Kidney (tissue), 22 donors: Measurements from ENCODE around the gene FOXO1. TPM values are rescaled to one million over a fixed set of nuclear protein-coding genes. Genes with fewer than 3 reads are reported as not detected.
"Not testable (repeated sequence)": the region's sequence is repeated elsewhere in the genome, so short reads cannot be mapped to it uniquely, and the experiment has no call there.

Experiments used
- DNase-seq, 5 donors: peaks; one replicate each; pipeline ENCODE4 v3.0.0-alpha.2; 2013 to 2020
- FAIRE-seq: peaks from 2 replicates; lab custom pipeline; 2012; peaks lifted over from hg19 to GRCh38; lab: Jason Lieb, UNC
- H3K27ac ChIP-seq, 2 donors: one replicate each; pipeline ENCODE4 v1.7.0; 2013; ENCODE audit warnings: low read depth in 2 of 2, low read length in 2 of 2, inconsistent platforms in 1 of 2
- H3K27me3 ChIP-seq: one replicate; pipeline ENCODE4 v1.7.1; 2013; ENCODE audit warnings: low read length, inconsistent platforms; ENCODE audit not compliant: control insufficient read depth, insufficient read depth
- H3K36me3 ChIP-seq, 3 donors: one replicate each; pipeline versions ENCODE4 v1.7.0 to v1.7.1; 2013; ENCODE audit warnings: low read length in 3 of 3, control low read depth in 1 of 3, inconsistent platforms in 1 of 3; ENCODE audit not compliant: insufficient read depth in 3 of 3, control insufficient read depth in 2 of 3
- H3K4me1 ChIP-seq, 3 donors: one replicate each; pipeline versions ENCODE4 v1.7.0 to v1.7.1; 2013; ENCODE audit warnings: low read length in 3 of 3, inconsistent platforms in 1 of 3, low read depth in 1 of 3; ENCODE audit not compliant: control insufficient read depth in 2 of 3, insufficient read depth in 2 of 3
- H3K4me3 ChIP-seq, 3 donors: one replicate each; pipeline versions ENCODE4 v1.7.0 to v1.8.1; 2013; ENCODE audit warnings: low read length in 3 of 3, control low read depth in 1 of 3, inconsistent platforms in 1 of 3
- H3K9ac ChIP-seq, 3 donors: one replicate each; pipeline versions ENCODE4 v1.7.0 to v1.7.1; 2013; ENCODE audit warnings: low read length in 3 of 3, control low read depth in 1 of 3, inconsistent platforms in 1 of 3
- H3K9me3 ChIP-seq, 3 donors: one replicate each; pipeline versions ENCODE4 v1.7.0 to v1.7.1; 2013; ENCODE audit warnings: low read length in 3 of 3, control low read depth in 1 of 3, inconsistent platforms in 1 of 3; ENCODE audit not compliant: control insufficient read depth in 2 of 3, insufficient read depth in 1 of 3
- intact Hi-C: fragments of 100-400 bp; cut with DNase I; formaldehyde crosslinking; loops from one replicate; pipeline ENCODE4 v1.11.1; 2022
- long read RNA-seq, 10 donors: library from polyadenylated mRNA in 1 of 10; unstranded in 1 of 10; transcript quantifications; one replicate each; pipeline ENCODE4 v2.0.0 and lab custom pipeline, GENCODE V29; 2021 to 2026
- polyA plus RNA-seq: library from polyadenylated mRNA; stranded (reverse); fragments of 350-450 nt; fragmentation: Illumina TruSeq; extraction: RNeasy Lipid Tissue Mini Kit (QIAGEN cat#74804); gene quantifications from one replicate; pipeline ENCODE4 v1.2.3, GENCODE V29; 2014; ENCODE audit warnings: low read depth, low replicate concordance; ENCODE audit not compliant: insufficient read depth
- total RNA-seq: library from RNA; stranded (reverse); fragmentation: NEBNext Ultra II Directional; extraction: Animal tissue kit (Norgen Biotek cat#: 25700); gene quantifications from one replicate; pipeline ENCODE4 v1.2.1, GENCODE V29; 2021
- TF ChIP-seq, protein P1 (sequence below): IDR thresholded peaks from 3 replicates; pipeline ENCODE4 v1.5.1; 2012; ENCODE audit warnings: mild to moderate bottlenecking, moderate library complexity, borderline replicate concordance; ENCODE audit not compliant: insufficient read depth; ENCODE audit errors: extremely low read depth
- donor health status: control.
- donor health status: control.
- donor health status: control.
- donor health status: control.
- donor health status: control.
- donor health status: DM: yes; HTN: yes; CAD: no.
- donor health status: Normal renal cell carcinoma (clear cell type).

Gene FOXO1
- total RNA-seq: 54.6 TPM
- polyA plus RNA-seq: 8.6 TPM
- long read RNA-seq, donor 1, full-length matches to known transcripts: 1 of 8 reads
- long read RNA-seq, donor 1, partial matches to known transcripts: 7 of 8 reads
- long read RNA-seq, donor 1, other reads (novel, unspliced or antisense): 0 of 8 reads
- long read RNA-seq, donor 2, full-length matches to known transcripts: 1 of 1 reads
- long read RNA-seq, donor 2, partial matches to known transcripts: 0 of 1 reads
- long read RNA-seq, donor 2, other reads (novel, unspliced or antisense): 0 of 1 reads
- long read RNA-seq, donor 3, full-length matches to known transcripts: 2 of 12 reads
- long read RNA-seq, donor 3, partial matches to known transcripts: 10 of 12 reads
- long read RNA-seq, donor 3, other reads (novel, unspliced or antisense): 0 of 12 reads
- long read RNA-seq, donor 4, full-length matches to known transcripts: 2 of 8 reads
- long read RNA-seq, donor 4, partial matches to known transcripts: 6 of 8 reads
- long read RNA-seq, donor 4, other reads (novel, unspliced or antisense): 0 of 8 reads
- long read RNA-seq, donor 5: 0 reads
- long read RNA-seq, donor 6: 0 reads
- long read RNA-seq, donor 7, full-length matches to known transcripts: 49 of 83 reads
- long read RNA-seq, donor 7, partial matches to known transcripts: 15 of 83 reads
- long read RNA-seq, donor 7, other reads (novel, unspliced or antisense): 19 of 83 reads
- long read RNA-seq, donor 8, full-length matches to known transcripts: 1 of 1 reads
- long read RNA-seq, donor 8, partial matches to known transcripts: 0 of 1 reads
- long read RNA-seq, donor 8, other reads (novel, unspliced or antisense): 0 of 1 reads
- long read RNA-seq, donor 9: 0 reads
- long read RNA-seq, donor 10, full-length matches to known transcripts: 3 of 8 reads
- long read RNA-seq, donor 10, partial matches to known transcripts: 5 of 8 reads
- long read RNA-seq, donor 10, other reads (novel, unspliced or antisense): 0 of 8 reads

GRCh38 chr13:40666045-40666932 is at the start of gene FOXO1:
FOXO1 (minus strand) TSS chr13:40666641; CDS start chr13:40666212, 429 bp downstream.
- TF ChIP-seq, protein P1, sequence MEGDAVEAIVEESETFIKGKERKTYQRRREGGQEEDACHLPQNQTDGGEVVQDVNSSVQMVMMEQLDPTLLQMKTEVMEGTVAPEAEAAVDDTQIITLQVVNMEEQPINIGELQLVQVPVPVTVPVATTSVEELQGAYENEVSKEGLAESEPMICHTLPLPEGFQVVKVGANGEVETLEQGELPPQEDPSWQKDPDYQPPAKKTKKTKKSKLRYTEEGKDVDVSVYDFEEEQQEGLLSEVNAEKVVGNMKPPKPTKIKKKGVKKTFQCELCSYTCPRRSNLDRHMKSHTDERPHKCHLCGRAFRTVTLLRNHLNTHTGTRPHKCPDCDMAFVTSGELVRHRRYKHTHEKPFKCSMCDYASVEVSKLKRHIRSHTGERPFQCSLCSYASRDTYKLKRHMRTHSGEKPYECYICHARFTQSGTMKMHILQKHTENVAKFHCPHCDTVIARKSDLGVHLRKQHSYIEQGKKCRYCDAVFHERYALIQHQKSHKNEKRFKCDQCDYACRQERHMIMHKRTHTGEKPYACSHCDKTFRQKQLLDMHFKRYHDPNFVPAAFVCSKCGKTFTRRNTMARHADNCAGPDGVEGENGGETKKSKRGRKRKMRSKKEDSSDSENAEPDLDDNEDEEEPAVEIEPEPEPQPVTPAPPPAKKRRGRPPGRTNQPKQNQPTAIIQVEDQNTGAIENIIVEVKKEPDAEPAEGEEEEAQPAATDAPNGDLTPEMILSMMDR: no peak
- no peaks in the 10 kb centered on the region for H3K9me3 ChIP-seq
- H3K4me1 ChIP-seq: peaks cover 0 to 18% (median 8%) of the 10 kb centered on the region in 3 donors
- no peaks in the 10 kb centered on the region for H3K36me3 ChIP-seq
- H3K27me3 ChIP-seq: no peaks in the 10 kb centered on the region
- H3K9ac ChIP-seq: peak within 1 kb of the TSS; percentile 53 to 91 (median 82)
- peak within 1 kb of the TSS; percentile 68 to 91 (median 88) for H3K4me3 ChIP-seq
- FAIRE-seq (no peak), DNase-seq (peak; percentile 88 to 96 (median 93))
- intact Hi-C loops: no loop called here
- peak within 1 kb of the TSS; percentile 99 for H3K27ac ChIP-seq

DNA sequence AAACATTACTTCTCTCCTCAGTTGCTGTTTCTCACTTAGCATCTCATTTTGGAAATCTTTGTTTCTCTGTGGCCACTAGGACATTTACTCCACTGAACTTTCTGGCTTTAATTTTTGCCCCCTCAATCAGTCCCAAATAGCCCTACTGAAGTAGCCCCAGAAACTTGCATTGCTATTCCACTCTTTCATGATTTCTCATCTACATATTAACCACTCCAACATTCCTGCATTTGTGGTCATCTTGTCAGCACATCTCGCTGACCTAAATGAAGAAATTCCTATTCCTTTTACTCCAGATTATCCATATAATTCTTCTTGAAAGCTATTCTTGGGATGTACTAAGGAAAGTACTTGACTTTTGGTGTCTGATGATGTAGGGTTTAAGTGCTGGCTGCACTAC is 48.0 kb upstream of the FOXO1 start:
- H3K4me1 ChIP-seq, intact Hi-C loops, H3K27ac ChIP-seq, H3K4me3 ChIP-seq, DNase-seq, FAIRE-seq, H3K9ac ChIP-seq, H3K36me3 ChIP-seq, H3K27me3 ChIP-seq, H3K9me3 ChIP-seq: not testable (repeated sequence)

- Histone ChIP-seq H3K27me3 (no peaks in the 10 kb centered on the region), H3K27ac (no peak overlapping the region), H3K4me3 (no peak overlapping the region), H3K9ac (no peak overlapping the region), H3K36me3 (no peaks in the 10 kb centered on the region), H3K9me3 (peaks cover 0 to 2% (median 0%) of the 10 kb centered on the region in 3 donors), H3K4me1 (no peaks in the 10 kb centered on the region)
- intact Hi-C loops: no loop called here
- no peak for DNase-seq
- no peak for FAIRE-seq
- TF ChIP-seq, protein P1: no peak
These were observed 40.0 kb upstream of the FOXO1 start for GRCh38 chr13:40706439-40706838.
